C4-2B (cell line): ENCODE results near the gene SCYL2.

ENCODE experiments used
- H3K27ac ChIP-seq: fragments of 450-650 bp; 2 replicates; pipeline ENCODE4 v1.5.1; 2017
- ZFX ChIP-seq: fragments of 450-650 bp; IDR thresholded peaks from 2 replicates; pipeline ENCODE4 v1.6.1; 2017
- TF ChIP-seq, protein P1 (sequence below): fragments of 450-650 bp; conservative IDR thresholded peaks from 2 replicates; pipeline ENCODE4 v1.5.1; 2017; ENCODE audit warnings: mild to moderate bottlenecking

Gene SCYL2, protein sequence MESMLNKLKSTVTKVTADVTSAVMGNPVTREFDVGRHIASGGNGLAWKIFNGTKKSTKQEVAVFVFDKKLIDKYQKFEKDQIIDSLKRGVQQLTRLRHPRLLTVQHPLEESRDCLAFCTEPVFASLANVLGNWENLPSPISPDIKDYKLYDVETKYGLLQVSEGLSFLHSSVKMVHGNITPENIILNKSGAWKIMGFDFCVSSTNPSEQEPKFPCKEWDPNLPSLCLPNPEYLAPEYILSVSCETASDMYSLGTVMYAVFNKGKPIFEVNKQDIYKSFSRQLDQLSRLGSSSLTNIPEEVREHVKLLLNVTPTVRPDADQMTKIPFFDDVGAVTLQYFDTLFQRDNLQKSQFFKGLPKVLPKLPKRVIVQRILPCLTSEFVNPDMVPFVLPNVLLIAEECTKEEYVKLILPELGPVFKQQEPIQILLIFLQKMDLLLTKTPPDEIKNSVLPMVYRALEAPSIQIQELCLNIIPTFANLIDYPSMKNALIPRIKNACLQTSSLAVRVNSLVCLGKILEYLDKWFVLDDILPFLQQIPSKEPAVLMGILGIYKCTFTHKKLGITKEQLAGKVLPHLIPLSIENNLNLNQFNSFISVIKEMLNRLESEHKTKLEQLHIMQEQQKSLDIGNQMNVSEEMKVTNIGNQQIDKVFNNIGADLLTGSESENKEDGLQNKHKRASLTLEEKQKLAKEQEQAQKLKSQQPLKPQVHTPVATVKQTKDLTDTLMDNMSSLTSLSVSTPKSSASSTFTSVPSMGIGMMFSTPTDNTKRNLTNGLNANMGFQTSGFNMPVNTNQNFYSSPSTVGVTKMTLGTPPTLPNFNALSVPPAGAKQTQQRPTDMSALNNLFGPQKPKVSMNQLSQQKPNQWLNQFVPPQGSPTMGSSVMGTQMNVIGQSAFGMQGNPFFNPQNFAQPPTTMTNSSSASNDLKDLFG

DNA sequence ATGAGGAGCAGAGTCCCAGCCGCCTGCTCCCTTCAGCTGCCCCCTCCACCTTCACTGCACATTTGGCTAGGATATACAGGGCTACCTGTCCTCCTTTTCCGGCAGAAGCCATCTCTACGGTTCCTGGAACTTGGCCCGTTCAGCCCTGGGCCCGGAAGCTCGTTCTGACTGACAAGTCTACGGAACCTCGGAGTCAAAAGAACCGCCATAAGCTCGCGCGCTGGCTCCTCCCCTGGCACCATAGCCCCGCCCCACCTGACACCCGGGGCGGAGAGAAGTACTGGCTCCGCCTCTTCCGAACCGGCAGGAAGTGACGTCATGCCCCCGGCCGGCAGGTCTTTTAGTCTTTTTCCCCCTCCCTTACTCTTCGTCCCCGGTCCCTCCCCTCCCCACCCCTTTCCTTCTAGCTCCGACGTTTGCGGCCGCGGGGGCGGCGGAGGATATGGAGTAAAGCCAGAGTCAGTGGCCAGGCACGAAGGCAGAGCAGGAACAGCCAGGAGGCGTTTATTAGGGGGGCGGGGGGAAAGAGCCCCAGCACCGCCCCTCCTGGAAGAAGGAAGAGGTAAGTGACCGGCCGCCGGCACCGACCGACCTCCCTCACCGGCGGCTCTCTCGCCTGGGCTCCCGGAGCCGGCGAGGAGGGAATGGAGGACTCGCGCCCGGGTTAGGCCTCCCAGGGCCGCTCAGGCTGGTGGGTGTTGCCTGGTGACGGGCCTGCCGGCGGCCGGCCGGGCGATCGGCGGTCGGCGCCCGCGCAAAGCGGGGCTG is at the start of gene SCYL2, which contains the start of gene DEPDC4:
Gene SCYL2, plus strand, starts transcription at position 343 of the 768 bp plus-strand sequence. CDS start 15,794 bp downstream, outside the sequence.
Gene DEPDC4, minus strand, starts transcription at position 245 of the 768 bp plus-strand sequence. Its CDS starts 3 bp downstream, at position 242.
- peak; percentile 76; the same call in 1 of the 2 replicates for TF ChIP-seq ZFX
- TF ChIP-seq, protein P1, sequence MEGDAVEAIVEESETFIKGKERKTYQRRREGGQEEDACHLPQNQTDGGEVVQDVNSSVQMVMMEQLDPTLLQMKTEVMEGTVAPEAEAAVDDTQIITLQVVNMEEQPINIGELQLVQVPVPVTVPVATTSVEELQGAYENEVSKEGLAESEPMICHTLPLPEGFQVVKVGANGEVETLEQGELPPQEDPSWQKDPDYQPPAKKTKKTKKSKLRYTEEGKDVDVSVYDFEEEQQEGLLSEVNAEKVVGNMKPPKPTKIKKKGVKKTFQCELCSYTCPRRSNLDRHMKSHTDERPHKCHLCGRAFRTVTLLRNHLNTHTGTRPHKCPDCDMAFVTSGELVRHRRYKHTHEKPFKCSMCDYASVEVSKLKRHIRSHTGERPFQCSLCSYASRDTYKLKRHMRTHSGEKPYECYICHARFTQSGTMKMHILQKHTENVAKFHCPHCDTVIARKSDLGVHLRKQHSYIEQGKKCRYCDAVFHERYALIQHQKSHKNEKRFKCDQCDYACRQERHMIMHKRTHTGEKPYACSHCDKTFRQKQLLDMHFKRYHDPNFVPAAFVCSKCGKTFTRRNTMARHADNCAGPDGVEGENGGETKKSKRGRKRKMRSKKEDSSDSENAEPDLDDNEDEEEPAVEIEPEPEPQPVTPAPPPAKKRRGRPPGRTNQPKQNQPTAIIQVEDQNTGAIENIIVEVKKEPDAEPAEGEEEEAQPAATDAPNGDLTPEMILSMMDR, result no peak
- H3K27ac ChIP-seq, result peak within 1 kb of the TSS; percentile 98

DNA sequence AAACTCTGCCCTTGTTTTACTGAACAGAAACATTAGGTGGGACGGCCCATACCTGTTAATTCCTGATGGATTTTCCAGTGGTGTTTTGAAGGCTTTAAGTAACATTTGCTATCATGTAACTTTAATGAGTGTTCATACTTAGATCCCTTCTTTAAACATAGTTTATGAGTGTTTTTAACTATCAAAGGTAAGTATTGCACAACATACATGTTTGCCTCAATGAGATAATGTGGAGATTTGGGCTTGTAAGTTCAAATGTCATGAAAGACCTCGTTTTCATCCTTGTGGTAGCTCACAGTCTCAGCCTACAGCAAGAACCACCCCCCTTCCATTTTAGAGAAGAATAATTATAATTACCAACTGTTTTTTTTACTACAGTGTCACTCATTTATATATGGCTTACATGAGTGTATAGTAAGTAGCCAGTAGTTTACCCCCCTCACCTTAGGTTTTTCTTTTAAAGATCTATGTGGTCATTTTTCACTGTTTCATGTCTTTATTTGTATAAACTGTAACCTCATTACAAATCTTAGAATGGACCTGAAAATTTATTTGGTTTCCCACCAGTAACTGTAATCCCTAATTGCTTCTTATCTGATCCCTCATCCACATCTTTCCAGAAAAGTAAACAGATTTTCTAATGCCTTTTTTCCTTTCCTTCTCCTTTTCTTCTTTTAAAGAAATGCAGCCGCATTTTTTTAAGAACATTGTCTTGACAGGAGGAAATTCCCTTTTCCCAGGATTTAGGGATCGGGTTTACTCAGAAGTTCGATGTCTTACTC is 47.5 kb upstream of the SCYL2 start:
- TF ChIP-seq ZFX, result no peak
- TF ChIP-seq, protein P1, result no peak
- H3K27ac ChIP-seq, result no peak overlapping the region

DNA sequence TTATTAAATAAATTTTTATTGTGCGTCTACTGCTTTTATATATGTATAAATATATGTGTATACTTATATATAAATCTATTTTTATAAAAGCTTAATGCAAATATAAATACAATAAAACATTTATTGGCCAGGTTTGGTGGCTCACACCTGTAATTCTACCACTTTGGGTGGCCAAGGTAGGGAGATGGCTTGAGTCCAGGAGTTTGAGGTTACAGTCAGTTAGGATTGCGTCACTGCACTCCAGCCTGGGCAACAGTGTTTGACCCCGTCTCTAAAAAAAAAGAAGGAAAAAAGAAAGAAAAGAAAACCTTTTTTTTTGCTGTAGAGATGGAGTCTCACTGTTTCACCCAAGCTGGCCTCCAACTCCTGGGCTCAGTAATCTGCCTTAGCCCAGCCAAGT is 45.5 kb upstream of the SCYL2 start:
- TF ChIP-seq, protein P1, result no peak
- peak overlapping the region; percentile 46; the same call in 1 of the 2 replicates for H3K27ac ChIP-seq

DNA sequence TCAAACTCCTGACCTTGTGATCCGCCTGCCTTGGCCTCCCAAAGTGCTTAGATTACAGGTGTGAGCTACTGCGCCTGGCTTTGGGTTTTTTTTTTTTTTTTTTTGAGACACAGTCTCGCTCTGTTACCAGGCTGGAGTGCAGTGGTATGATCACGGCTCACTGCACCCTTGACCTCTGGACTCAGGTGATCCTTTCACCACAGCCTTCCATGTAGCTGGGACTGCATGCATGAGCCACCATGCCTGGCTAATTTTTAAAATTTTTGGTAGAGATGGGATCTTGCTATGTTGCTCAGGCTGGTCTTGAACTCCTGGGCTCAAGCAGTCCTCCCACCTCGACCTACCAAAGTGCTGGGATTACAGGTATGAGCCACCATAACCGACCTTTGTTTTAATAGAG is 44.8 kb upstream of the SCYL2 start:
- H3K27ac ChIP-seq, result peak overlapping the region; percentile 46; the same call in 1 of the 2 replicates

DNA sequence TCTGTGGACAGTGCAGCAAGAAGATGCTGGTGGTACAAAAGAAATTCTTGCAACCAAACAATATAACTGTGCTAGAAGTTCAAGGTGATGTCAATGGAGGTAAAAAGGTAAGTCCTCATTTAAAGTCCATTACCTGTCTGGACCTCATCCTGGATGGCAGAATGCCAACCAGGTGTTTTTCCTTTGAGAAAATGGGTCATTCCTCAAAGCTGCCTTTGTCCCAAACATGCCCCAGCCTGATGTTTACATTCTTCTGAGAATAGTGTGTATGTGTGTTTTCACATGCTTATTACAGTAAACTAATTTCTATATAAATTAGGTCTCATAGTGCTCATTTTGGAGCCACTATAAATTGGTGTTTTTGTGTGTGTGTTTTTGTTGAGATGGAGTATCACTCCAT is 41.5 kb upstream of the SCYL2 start:
- H3K27ac ChIP-seq, result no peak overlapping the region
- no peak for TF ChIP-seq ZFX
- TF ChIP-seq, protein P1, result no peak

DNA sequence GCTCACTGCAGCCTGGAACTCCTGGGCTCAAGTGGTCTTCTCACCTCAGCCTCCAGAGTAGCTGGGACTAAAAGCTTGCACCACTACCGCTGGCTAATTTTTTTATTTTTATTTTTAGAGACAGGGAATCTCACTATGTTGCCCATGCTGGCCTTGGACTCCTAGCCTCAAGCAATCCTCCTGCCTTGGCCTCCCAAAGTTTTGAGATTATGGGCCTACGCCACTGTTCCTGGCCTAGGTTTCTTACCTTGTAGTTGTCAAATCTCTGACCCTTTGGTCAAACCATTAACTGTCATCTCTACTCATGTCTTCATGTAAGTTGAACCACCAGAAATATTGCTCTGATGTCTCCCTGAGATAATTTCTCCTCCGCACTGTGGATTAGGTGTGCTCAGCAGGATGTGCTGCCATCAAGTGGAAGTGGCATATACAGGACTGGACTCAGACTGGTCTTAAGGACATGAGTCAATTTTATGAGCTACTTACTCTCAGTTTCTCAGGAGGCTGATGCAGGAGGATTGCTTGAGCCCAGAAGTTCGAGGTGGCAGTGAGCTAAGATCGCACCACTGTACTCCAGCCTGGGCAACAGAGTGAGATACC is 37.8 kb upstream of the SCYL2 start:
- TF ChIP-seq, protein P1, result peak; percentile 60
- TF ChIP-seq ZFX, result no peak
- peak overlapping the region; percentile 88 for H3K27ac ChIP-seq
